Measurements from ENCODE around the gene GXYLT2. TPM values are rescaled to one million over a fixed set of nuclear protein-coding genes. Genes with fewer than 3 reads are reported as not detected.

The GXYLT2 gene
- total and polyA plus RNA-seq, 9 donors: 20.0 to 41.1 (median 29.8) TPM

DNA sequence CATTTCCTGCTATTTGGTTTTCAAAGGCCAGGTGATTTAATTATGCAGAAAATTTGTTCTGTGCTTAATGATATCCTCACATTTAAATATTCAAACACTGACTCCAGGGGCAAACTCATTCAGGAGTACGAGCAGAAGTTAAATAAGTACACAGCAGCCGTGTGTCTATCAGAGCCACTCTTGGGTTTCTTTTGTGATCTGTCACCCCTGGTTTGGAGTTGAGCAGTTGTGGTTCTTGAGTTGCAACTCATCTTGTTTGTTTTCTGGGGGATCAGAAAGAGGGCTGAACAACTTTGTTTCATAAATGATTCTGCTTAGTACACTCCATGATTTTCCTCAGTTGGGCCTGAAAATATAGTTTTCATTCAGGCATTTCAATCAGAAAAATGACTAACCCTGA is 83.1 kb downstream of the GXYLT2 start:
- Histone ChIP-seq H3K36me3 (ENCODE audit: control insufficient read depth, insufficient read depth, low read length) (peaks cover 17% of the 10 kb centered on the region), H3K4me1 (ENCODE audit: control insufficient read depth, insufficient read depth, low read length) (no peaks in the 10 kb centered on the region), H3K9me3 (replicated peaks; ENCODE audit: control insufficient read depth, low read depth, low read length) (no peaks in the 10 kb centered on the region), H3K4me3 (ENCODE audit: low read length) (no peak overlapping the region), H3K27me3 (ENCODE audit: control insufficient read depth, insufficient read depth, low read length) (no peaks in the 10 kb centered on the region), H3K27ac (ENCODE audit: low read length) (no peak overlapping the region)
- 80% methylated on average over 1 of the region's 2 CpGs for WGBS (ENCODE audit: insufficient coverage)
- no peak for DNase-seq

DNA sequence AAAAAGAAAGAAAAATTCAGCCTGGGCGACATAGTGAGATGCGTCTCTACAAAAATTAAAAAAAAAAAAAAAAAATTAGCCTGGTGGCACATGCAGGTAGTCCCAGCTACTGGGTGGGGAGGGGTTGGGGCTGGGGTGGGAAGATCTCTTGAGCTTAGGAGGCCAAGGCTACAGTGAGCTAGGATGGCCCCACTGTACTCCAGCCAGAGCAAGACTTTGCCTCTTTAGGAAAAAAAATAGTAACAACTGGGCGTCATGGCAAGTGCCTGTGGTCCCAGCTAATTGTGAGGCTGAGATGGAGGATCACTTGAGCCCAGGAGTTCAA is 84.8 kb downstream of the GXYLT2 start:
- WGBS (ENCODE audit: insufficient coverage): no CpG with 5 or more reads among the region's 3 CpGs
- DNase-seq: no peak
- Histone ChIP-seq H3K4me1 (ENCODE audit: control insufficient read depth, insufficient read depth, low read length) (no peaks in the 10 kb centered on the region), H3K9me3 (replicated peaks; ENCODE audit: control insufficient read depth, low read depth, low read length) (no peaks in the 10 kb centered on the region), H3K4me3 (ENCODE audit: low read length) (no peak overlapping the region), H3K27me3 (ENCODE audit: control insufficient read depth, insufficient read depth, low read length) (no peaks in the 10 kb centered on the region), H3K27ac (ENCODE audit: low read length) (no peak overlapping the region), H3K36me3 (ENCODE audit: control insufficient read depth, insufficient read depth, low read length) (peaks cover 16% of the 10 kb centered on the region)

DNA sequence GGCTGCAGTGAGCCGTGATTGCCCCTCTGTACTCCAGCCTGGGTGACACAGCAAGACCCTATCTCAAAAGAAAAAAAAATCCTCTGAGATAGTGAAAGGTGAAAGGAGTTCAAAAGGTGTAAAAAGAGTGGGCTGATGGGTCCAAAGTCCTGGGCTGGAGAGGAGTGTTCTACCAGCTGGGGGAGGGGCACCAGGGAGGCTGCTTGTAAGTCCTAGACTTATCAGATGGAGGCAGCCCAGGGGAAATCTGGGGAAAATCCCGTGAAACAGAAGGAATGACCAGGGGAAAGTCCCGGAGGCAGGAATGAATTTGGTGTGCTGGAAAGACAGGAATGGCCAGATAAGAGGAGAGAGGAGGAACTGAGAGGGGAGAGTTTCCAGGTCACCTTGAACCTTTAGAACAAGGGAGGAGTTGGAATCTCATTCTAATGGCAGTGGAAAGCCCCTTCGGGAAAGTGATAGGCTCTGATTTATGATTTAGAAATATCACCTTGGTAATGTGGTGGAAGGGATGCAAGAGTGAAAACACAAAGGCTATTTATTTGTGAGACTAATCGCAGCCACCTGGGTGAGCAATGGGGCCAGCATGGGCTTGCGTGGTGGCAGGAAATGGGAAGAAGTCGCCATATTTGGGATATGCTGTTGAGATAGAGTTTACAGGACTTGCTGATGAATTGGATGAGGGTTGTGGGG is 85.3 kb downstream of the GXYLT2 start:
- Histone ChIP-seq H3K27me3 (ENCODE audit: control insufficient read depth, insufficient read depth, low read length) (no peaks in the 10 kb centered on the region), H3K9me3 (replicated peaks; ENCODE audit: control insufficient read depth, low read depth, low read length) (no peaks in the 10 kb centered on the region), H3K4me3 (ENCODE audit: low read length) (no peak overlapping the region), H3K4me1 (ENCODE audit: control insufficient read depth, insufficient read depth, low read length) (no peaks in the 10 kb centered on the region), H3K27ac (ENCODE audit: low read length) (no peak overlapping the region), H3K36me3 (ENCODE audit: control insufficient read depth, insufficient read depth, low read length) (peaks cover 15% of the 10 kb centered on the region)
- DNase-seq: no peak
- 62% methylated on average over 6 of the region's 7 CpGs for WGBS (ENCODE audit: insufficient coverage)

- Histone ChIP-seq H3K27ac (ENCODE audit: low read length) (no peak overlapping the region), H3K4me1 (ENCODE audit: control insufficient read depth, insufficient read depth, low read length) (no peaks in the 10 kb centered on the region), H3K36me3 (ENCODE audit: control insufficient read depth, insufficient read depth, low read length) (peaks cover 10% of the 10 kb centered on the region), H3K4me3 (ENCODE audit: low read length) (no peak overlapping the region), H3K27me3 (ENCODE audit: control insufficient read depth, insufficient read depth, low read length) (no peaks in the 10 kb centered on the region), H3K9me3 (replicated peaks; ENCODE audit: control insufficient read depth, low read depth, low read length) (no peaks in the 10 kb centered on the region)
- no CpG with 5 or more reads among the region's 2 CpGs for WGBS (ENCODE audit: insufficient coverage)
- DNase-seq: no peak
Measured at GRCh38 chr3:72973786-72974185, 85.9 kb downstream of the GXYLT2 start.

DNA sequence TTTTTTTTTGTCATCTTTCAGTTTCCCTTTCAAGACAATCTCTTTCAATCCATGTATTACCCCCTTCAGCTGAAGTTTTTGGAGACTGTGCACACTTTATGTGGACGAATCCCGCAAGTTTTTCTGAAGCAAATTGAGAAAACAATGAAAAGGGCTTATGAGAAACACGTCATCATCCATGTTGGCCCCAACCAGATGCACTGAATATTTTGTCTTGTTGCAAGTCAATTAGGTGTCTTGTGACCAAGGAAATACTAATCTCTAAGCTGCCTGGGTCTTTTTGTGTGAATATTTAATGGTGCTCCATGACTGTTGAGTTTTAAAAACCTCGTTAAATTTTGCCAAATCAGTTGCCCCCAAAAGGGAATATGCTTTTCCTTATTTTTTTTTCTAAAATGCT is 87.1 kb downstream of the GXYLT2 start:
- H3K4me1 ChIP-seq (ENCODE audit: control insufficient read depth, insufficient read depth, low read length): no peaks in the 10 kb centered on the region
- peaks cover 7% of the 10 kb centered on the region for H3K36me3 ChIP-seq (ENCODE audit: control insufficient read depth, insufficient read depth, low read length)
- H3K27ac ChIP-seq (ENCODE audit: low read length): no peak overlapping the region
- 49% methylated on average over 3 of the region's 4 CpGs for WGBS (ENCODE audit: insufficient coverage)
- no peaks in the 10 kb centered on the region for H3K27me3 ChIP-seq (ENCODE audit: control insufficient read depth, insufficient read depth, low read length)
- no peak overlapping the region for H3K4me3 ChIP-seq (ENCODE audit: low read length)
- no peak for DNase-seq
- H3K9me3 ChIP-seq (replicated peaks; ENCODE audit: control insufficient read depth, low read depth, low read length): no peaks in the 10 kb centered on the region

DNA sequence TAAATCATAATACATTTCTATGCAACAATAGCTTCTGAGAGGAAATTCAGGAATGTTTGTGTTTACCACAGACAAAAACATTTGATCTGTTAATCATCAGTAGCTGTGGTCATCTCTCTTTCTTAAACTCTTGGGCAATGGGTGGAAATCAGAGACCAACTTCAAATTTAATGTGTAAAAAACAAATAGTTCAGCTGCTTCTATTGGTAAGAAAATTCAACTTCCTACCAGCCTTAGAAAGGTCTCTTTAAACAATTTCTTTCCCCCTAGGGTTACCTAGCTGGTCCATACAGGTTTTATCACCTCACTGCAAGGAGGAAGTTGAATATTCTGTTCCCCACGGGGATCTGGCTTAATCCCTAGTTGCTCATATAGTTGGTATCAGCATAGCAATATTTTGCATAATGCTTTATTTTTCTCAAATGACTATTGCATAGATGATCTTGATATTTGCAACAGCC is 88.5 kb downstream of the GXYLT2 start:
- Histone ChIP-seq H3K4me3 (ENCODE audit: low read length) (no peak overlapping the region), H3K27me3 (ENCODE audit: control insufficient read depth, insufficient read depth, low read length) (no peaks in the 10 kb centered on the region), H3K36me3 (ENCODE audit: control insufficient read depth, insufficient read depth, low read length) (peaks cover 7% of the 10 kb centered on the region), H3K4me1 (ENCODE audit: control insufficient read depth, insufficient read depth, low read length) (no peaks in the 10 kb centered on the region), H3K9me3 (replicated peaks; ENCODE audit: control insufficient read depth, low read depth, low read length) (no peaks in the 10 kb centered on the region), H3K27ac (ENCODE audit: low read length) (no peak overlapping the region)
- no peak for DNase-seq
- WGBS (ENCODE audit: insufficient coverage): no CpG with 5 or more reads among the region's 1 CpG

DNA sequence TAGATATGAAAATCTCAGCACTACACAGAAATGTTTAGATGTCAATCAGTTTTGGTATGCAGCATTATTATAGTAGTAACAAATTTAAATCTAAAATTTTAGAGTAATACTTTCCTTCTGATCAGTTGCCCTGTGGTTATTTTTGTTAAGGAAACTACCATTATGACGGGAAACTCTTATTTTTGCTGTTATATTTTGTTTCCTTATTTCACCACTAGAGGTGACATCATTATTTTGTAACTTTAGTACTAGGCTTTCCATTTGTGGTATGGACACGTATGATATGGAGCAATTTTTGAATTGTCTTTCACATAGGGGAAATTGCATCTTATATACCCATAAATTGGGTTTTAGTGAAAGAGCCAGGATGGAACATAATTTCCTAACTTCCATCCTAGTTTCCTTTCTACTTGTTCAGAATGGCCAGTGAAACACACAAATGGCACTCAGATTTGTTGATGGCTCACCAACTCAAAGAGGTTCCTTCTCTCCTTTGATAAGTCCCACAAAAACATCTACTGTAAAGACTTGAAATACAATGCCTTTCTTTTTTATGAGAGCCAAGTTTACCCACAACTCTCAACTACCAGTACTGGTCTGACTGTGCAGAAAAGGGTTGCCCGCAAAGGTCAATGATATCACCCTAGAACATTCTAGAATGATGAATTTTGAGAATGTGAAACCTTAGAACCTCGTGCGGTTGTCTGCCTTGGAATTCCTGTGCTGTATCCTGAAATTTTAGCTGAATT is 89.4 kb downstream of the GXYLT2 start:
- Histone ChIP-seq H3K9me3 (replicated peaks; ENCODE audit: control insufficient read depth, low read depth, low read length) (no peaks in the 10 kb centered on the region), H3K27me3 (ENCODE audit: control insufficient read depth, insufficient read depth, low read length) (no peaks in the 10 kb centered on the region), H3K4me1 (ENCODE audit: control insufficient read depth, insufficient read depth, low read length) (no peaks in the 10 kb centered on the region), H3K4me3 (ENCODE audit: low read length) (no peak overlapping the region), H3K36me3 (ENCODE audit: control insufficient read depth, insufficient read depth, low read length) (peaks cover 7% of the 10 kb centered on the region), H3K27ac (ENCODE audit: low read length) (no peak overlapping the region)
- no peak for DNase-seq
- 94% methylated on average over 2 of the region's 5 CpGs for WGBS (ENCODE audit: insufficient coverage)

DNA sequence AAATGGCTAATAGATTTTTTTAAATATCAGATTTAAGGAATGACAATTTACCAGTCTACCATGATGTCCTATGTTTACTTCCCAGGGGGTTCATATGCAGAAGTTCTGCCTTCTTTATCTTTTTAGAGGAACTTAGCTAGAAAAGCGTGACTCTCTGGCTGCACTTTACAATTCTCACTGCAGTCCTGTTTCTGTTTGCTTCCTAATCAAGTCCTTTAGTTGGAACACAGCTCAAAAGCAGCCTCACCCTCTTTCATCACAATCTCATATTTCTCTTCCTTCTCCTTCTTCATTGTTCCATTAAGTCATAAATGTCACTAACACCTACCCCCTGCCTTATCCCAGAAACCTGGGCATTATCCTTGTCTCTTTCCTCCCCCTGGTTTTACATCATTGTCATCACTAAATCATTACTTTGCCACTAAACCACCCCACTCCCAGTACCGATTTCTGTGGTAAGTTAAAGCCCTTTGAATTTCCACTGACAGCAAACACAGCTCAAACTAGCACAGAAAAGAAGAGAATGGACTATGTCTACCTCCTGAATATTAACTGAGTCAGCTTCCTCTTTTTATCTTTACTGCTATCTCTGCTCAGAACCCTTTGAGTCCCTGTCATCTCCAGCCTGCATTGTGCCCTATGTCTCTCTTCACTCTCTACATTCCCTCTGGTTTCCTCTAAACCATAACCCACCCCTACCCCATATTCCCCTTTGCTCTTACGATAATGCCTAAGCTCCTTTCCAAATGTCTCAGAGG is 94.9 kb downstream of the GXYLT2 start:
- no peaks in the 10 kb centered on the region for H3K4me1 ChIP-seq (ENCODE audit: control insufficient read depth, insufficient read depth, low read length)
- H3K27ac ChIP-seq (ENCODE audit: low read length): no peak overlapping the region
- no peak overlapping the region for H3K4me3 ChIP-seq (ENCODE audit: low read length)
- H3K27me3 ChIP-seq (ENCODE audit: control insufficient read depth, insufficient read depth, low read length): no peaks in the 10 kb centered on the region
- H3K9me3 ChIP-seq (replicated peaks; ENCODE audit: control insufficient read depth, low read depth, low read length): peaks cover 5% of the 10 kb centered on the region
- no peak for DNase-seq
- H3K36me3 ChIP-seq (ENCODE audit: control insufficient read depth, insufficient read depth, low read length): peaks cover under 1% of the 10 kb centered on the region
- 55% methylated on average over 2 of the region's 3 CpGs for WGBS (ENCODE audit: insufficient coverage)

- Histone ChIP-seq H3K36me3 (ENCODE audit: control insufficient read depth, insufficient read depth, low read length) (no peaks in the 10 kb centered on the region), H3K27me3 (ENCODE audit: control insufficient read depth, insufficient read depth, low read length) (no peaks in the 10 kb centered on the region), H3K4me3 (ENCODE audit: low read length) (no peak overlapping the region), H3K27ac (ENCODE audit: low read length) (no peak overlapping the region), H3K4me1 (ENCODE audit: control insufficient read depth, insufficient read depth, low read length) (no peaks in the 10 kb centered on the region), H3K9me3 (replicated peaks; ENCODE audit: control insufficient read depth, low read depth, low read length) (peaks cover 5% of the 10 kb centered on the region)
- no CpG with 5 or more reads among the region's 1 CpG for WGBS (ENCODE audit: insufficient coverage)
- no peak for DNase-seq
Measured at GRCh38 chr3:72985576-72985975, 97.7 kb downstream of the GXYLT2 start.

- H3K36me3 ChIP-seq (ENCODE audit: control insufficient read depth, insufficient read depth, low read length): no peaks in the 10 kb centered on the region
- H3K9me3 ChIP-seq (replicated peaks; ENCODE audit: control insufficient read depth, low read depth, low read length): no peaks in the 10 kb centered on the region
- H3K4me3 ChIP-seq (ENCODE audit: low read length): no peak overlapping the region
- no peak for DNase-seq
- H3K4me1 ChIP-seq (ENCODE audit: control insufficient read depth, insufficient read depth, low read length): peaks cover 3% of the 10 kb centered on the region
- no peaks in the 10 kb centered on the region for H3K27me3 ChIP-seq (ENCODE audit: control insufficient read depth, insufficient read depth, low read length)
- H3K27ac ChIP-seq (ENCODE audit: low read length): no peak overlapping the region
- WGBS (ENCODE audit: insufficient coverage): 80% methylated on average over 2 of the region's 5 CpGs
Measured at GRCh38 chr3:72990701-72991395, 103.0 kb downstream of the GXYLT2 start.
